ENCODE measurements around the gene ADD1. TPM values are rescaled to one million over a fixed set of nuclear protein-coding genes. Genes with fewer than 3 reads are reported as not detected.

ADD1 gene
- total RNA-seq, 1 experiment from 2014 or later, result 125 TPM

DNA sequence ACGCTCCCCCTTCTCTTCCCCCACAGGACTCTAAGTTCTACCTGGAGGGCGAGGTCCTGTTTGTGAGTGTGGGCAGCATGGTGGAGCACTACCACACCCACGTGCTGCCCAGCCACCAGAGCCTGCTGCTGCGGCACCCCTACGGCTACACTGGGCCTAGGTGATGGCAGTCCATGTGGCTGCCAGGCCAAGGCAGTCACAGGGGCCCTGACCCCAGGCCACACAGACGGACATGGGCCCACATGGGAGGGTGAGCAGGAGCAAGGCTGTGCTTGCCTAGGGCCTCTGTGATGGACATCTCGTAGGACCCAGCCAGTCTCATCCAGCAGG lies 10.0 kb upstream of the ADD1 start:
- CTCF ChIA-PET, result no interaction called here
- BruUV-seq (replicated peaks), result no TSS peak
- peaks cover 7% of the 10 kb centered on the region for H3K36me3 Mint-ChIP-seq (ENCODE audit: insufficient read depth, unreplicated experiment)
- H3K4me1 Mint-ChIP-seq (ENCODE audit: low read depth, unreplicated experiment), result no peaks in the 10 kb centered on the region
- H3K4me3 Mint-ChIP-seq (ENCODE audit: low read depth, unreplicated experiment), result no peak overlapping the region
- H3K27ac Mint-ChIP-seq (ENCODE audit: unreplicated experiment), result no peak overlapping the region
- intact Hi-C loops (cut with micrococcal nuclease; ENCODE audit: unreplicated experiment), result no loop called here
- H3K9me3 Mint-ChIP-seq (ENCODE audit: low read depth, unreplicated experiment), result no peaks in the 10 kb centered on the region
- no peak for DNase-seq
- no peaks in the 10 kb centered on the region for H3K27me3 Mint-ChIP-seq (ENCODE audit: unreplicated experiment)
- TF ChIP-seq, protein P1, sequence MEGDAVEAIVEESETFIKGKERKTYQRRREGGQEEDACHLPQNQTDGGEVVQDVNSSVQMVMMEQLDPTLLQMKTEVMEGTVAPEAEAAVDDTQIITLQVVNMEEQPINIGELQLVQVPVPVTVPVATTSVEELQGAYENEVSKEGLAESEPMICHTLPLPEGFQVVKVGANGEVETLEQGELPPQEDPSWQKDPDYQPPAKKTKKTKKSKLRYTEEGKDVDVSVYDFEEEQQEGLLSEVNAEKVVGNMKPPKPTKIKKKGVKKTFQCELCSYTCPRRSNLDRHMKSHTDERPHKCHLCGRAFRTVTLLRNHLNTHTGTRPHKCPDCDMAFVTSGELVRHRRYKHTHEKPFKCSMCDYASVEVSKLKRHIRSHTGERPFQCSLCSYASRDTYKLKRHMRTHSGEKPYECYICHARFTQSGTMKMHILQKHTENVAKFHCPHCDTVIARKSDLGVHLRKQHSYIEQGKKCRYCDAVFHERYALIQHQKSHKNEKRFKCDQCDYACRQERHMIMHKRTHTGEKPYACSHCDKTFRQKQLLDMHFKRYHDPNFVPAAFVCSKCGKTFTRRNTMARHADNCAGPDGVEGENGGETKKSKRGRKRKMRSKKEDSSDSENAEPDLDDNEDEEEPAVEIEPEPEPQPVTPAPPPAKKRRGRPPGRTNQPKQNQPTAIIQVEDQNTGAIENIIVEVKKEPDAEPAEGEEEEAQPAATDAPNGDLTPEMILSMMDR (IDR thresholded peaks at IDR 0.05; ENCODE audit: unreplicated experiment), result no peak

- no peaks in the 10 kb centered on the region for H3K9me3 Mint-ChIP-seq (ENCODE audit: low read depth, unreplicated experiment)
- no TSS peak for BruUV-seq (replicated peaks)
Observed at GRCh38 chr4:2834001-2834921, 9.4 kb upstream of the ADD1 start.

DNA sequence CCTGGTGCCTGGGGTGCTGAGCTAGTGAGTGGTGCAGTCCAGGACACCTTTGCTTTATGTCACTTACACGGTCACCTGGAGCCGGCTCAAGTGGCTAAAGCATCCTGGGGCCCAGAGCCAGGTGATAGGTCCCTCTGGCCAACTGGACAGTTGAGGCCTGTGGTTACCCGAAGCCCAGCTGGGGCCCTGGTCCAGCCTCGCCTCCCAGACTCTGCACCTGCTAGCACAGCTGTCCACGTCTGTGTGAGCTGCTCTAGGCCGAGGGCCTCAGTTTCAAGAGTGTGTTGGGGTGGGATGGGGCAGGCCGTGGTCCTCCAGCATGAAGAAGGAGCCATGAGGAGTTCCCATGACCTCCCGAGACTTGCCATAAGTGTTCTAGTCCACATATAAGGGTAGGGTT lies 7.7 kb upstream of the ADD1 start:
- H3K27me3 Mint-ChIP-seq (ENCODE audit: unreplicated experiment), result no peaks in the 10 kb centered on the region
- intact Hi-C loops (cut with micrococcal nuclease; ENCODE audit: unreplicated experiment), result no loop called here
- H3K4me1 Mint-ChIP-seq (ENCODE audit: low read depth, unreplicated experiment), result no peaks in the 10 kb centered on the region
- CTCF ChIA-PET, result interaction anchor here (0.6 kb wide), 1 partner anchor 13 kb away, joined by 3 read pairs; no protein-coding TSS in a partner anchor
- TF ChIP-seq, protein P1 (IDR thresholded peaks at IDR 0.05; ENCODE audit: unreplicated experiment), result no peak
- peaks cover 5% of the 10 kb centered on the region for H3K36me3 Mint-ChIP-seq (ENCODE audit: insufficient read depth, unreplicated experiment)
- H3K9me3 Mint-ChIP-seq (ENCODE audit: low read depth, unreplicated experiment), result peaks cover under 1% of the 10 kb centered on the region
- BruUV-seq (replicated peaks), result no TSS peak
- DNase-seq, result no peak
- H3K4me3 Mint-ChIP-seq (ENCODE audit: low read depth, unreplicated experiment), result no peak overlapping the region
- H3K27ac Mint-ChIP-seq (ENCODE audit: unreplicated experiment), result no peak overlapping the region

More at GRCh38 chr4:2834001-2834921, 9.4 kb upstream of the ADD1 start:
- Mint-ChIP-seq H3K27me3 (ENCODE audit: unreplicated experiment) (no peaks in the 10 kb centered on the region), H3K27ac (ENCODE audit: unreplicated experiment) (no peak overlapping the region), H3K36me3 (ENCODE audit: insufficient read depth, unreplicated experiment) (peaks cover 5% of the 10 kb centered on the region), H3K4me1 (ENCODE audit: low read depth, unreplicated experiment) (no peaks in the 10 kb centered on the region), H3K4me3 (ENCODE audit: low read depth, unreplicated experiment) (no peak overlapping the region)
- TF ChIP-seq, protein P1 (IDR thresholded peaks at IDR 0.05; ENCODE audit: unreplicated experiment), result no peak
- CTCF ChIA-PET, result no interaction called here
- intact Hi-C loops (cut with micrococcal nuclease; ENCODE audit: unreplicated experiment), result no loop called here
- no peak for DNase-seq

- no peak overlapping the region for H3K27ac Mint-ChIP-seq (ENCODE audit: unreplicated experiment)
- no peaks in the 10 kb centered on the region for H3K27me3 Mint-ChIP-seq (ENCODE audit: unreplicated experiment)
- no TSS peak for BruUV-seq (replicated peaks)
Observed at GRCh38 chr4:2836391-2836859, 7.2 kb upstream of the ADD1 start.

More at GRCh38 chr4:2836391-2836859, 7.2 kb upstream of the ADD1 start:
- Mint-ChIP-seq H3K9me3 (ENCODE audit: low read depth, unreplicated experiment) (peaks cover 2% of the 10 kb centered on the region), H3K4me3 (ENCODE audit: low read depth, unreplicated experiment) (no peak overlapping the region), H3K36me3 (ENCODE audit: insufficient read depth, unreplicated experiment) (peaks cover 5% of the 10 kb centered on the region), H3K4me1 (ENCODE audit: low read depth, unreplicated experiment) (no peaks in the 10 kb centered on the region)
- TF ChIP-seq, protein P1 (IDR thresholded peaks at IDR 0.05; ENCODE audit: unreplicated experiment), result no peak
- no peak for DNase-seq
- CTCF ChIA-PET, result interaction anchor here (0.6 kb wide), 1 partner anchor 13 kb away, joined by 3 read pairs; no protein-coding TSS in a partner anchor
- intact Hi-C loops (cut with micrococcal nuclease; ENCODE audit: unreplicated experiment), result no loop called here

Measured in Calu3 (cell line).